ENCODE data around the gene TMEM132C.

DNA sequence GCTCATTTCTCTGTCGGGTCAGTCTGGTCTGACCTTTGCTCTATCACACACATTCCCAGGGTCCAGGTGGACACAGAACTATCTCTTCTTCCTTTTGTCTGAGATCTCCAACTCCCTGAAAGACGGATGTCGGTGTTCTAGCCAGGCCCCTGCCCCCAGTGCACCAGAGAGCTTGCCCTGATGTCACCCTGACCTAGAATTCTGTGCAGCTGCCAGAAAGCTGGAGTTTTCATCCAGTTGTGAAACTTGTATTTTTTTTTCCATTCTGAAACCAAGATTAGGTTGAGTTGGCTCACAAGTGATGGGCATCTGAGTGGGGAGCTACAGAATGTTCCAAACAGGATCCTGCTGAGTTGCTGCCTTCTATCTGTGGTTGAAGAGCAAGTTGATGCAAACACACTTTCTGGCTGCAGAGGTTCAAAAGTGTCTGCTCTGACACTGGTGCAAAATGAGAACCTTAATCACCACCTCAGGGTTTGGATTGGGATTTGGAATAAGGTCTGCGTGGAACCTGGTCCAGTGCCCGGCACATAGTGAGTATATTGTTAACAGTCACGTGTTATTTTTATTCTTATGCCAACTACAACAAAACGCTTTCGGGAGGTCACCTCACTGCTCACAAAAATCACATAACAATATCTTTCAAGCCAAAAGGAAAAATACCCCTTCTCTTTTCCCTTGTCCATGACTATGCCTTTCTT lies 345.3 kb downstream of the TMEM132C start:
- TF ChIP-seq, protein P1, sequence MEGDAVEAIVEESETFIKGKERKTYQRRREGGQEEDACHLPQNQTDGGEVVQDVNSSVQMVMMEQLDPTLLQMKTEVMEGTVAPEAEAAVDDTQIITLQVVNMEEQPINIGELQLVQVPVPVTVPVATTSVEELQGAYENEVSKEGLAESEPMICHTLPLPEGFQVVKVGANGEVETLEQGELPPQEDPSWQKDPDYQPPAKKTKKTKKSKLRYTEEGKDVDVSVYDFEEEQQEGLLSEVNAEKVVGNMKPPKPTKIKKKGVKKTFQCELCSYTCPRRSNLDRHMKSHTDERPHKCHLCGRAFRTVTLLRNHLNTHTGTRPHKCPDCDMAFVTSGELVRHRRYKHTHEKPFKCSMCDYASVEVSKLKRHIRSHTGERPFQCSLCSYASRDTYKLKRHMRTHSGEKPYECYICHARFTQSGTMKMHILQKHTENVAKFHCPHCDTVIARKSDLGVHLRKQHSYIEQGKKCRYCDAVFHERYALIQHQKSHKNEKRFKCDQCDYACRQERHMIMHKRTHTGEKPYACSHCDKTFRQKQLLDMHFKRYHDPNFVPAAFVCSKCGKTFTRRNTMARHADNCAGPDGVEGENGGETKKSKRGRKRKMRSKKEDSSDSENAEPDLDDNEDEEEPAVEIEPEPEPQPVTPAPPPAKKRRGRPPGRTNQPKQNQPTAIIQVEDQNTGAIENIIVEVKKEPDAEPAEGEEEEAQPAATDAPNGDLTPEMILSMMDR (IDR thresholded peaks at IDR 0.05) = no peak
- no peak for TF ChIP-seq POLR2A (IDR thresholded peaks at IDR 0.05)

All from esophagus squamous epithelium (tissue), 4 donors.